Esophagus squamous epithelium (tissue), 4 donors: Measurements from ENCODE around the gene SIMC1.
A peak's percentile ranks its signal among the peaks of the same experiment; 100 is the strongest.

Source experiments
- CTCF ChIP-seq, 6 experiments: fragments of 450-650 bp in 4 of 6; fragments of 200-600 bp in 2 of 6; sonication (generic) in 2 of 6; IDR thresholded peaks; one replicate each; pipeline ENCODE4 v1.5.1; 2016 to 2019; ENCODE audit warnings: antibody characterized with exemption in 6 of 6, mild to moderate bottlenecking in 4 of 6, moderate library complexity in 4 of 6
- POLR2A ChIP-seq, 4 donors: fragments of 450-650 bp; IDR thresholded peaks; one replicate each; pipeline ENCODE4 v1.6.1; 2017; ENCODE audit warnings: antibody characterized with exemption in 4 of 4, mild to moderate bottlenecking in 4 of 4, moderate library complexity in 3 of 4

DNA sequence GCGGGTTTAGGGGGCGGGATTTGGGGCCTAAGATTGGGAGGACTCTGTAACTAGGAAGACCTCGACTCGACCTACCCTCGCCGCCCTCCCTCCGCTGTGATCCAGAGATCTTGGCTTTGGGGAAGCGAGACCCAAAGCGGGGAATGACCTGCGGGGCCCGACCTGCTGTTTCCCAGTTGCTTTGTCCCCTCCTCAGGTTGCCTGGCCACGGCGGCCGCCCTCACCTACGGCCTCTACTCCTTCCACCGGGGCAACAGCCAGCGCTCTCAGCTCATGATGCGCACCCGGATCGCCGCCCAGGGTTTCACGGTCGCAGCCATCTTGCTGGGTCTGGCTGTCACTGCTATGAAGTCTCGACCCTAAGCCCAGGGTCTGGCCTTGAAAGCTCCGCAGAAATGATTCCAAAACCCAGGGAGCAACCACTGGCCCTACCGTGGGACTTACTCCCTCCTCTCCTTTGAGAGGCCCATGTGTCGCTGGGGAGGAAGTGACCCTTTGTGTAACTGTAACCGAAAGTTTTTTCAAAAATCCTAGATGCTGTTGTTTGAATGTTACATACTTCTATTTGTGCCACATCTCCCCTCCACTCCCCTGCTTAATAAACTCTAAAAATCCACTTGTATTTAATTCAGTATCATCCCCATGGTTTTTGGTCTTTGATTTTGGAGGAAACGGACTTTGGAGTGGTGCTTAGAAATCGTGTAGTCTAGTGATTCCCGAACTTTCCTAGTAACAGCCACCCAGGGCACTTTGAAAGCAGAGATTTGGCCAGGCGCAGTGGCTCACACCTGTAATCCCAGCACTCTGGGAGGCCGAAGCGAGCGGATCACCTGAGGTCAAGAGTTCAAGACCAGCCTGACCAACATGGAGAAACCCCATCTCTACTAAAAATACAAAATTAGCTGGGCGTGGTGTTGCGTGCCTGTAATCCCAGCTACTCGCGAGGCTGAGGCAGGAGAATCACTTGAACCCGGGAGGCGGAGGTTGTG, 151.2 kb downstream of the SIMC1 start:
- no peak for TF ChIP-seq CTCF (IDR thresholded peaks at IDR 0.05)
- peak in 2 of 4 donors; percentile 78 to 87 for TF ChIP-seq POLR2A (IDR thresholded peaks at IDR 0.05)
